Loucy (cell line): Measurements from ENCODE around the gene IRF3.

Source experiments
- H2AFZ ChIP-seq: fragments of 200-600 bp; sonication (generic); 2 replicates; pipeline ENCODE4 v1.6.0; 2016; ENCODE audit warnings: antibody characterized with exemption, mild to moderate bottlenecking, low read length, moderate library complexity
- H3F3A ChIP-seq: fragments of 200-600 bp; 2 replicates; pipeline ENCODE4 v1.6.0; 2016; ENCODE audit warnings: antibody characterized with exemption, low read depth, mild to moderate bottlenecking
- H3K27me3 ChIP-seq: fragments of 200-600 bp; sonication (generic); 2 replicates; pipeline ENCODE4 v1.6.1; 2014; ENCODE audit warnings: low read length, mild to moderate bottlenecking; ENCODE audit not compliant: insufficient read depth, poor library complexity, severe bottlenecking
- H3K36me3 ChIP-seq: fragments of 200-600 bp; sonication (generic); 2 replicates; pipeline ENCODE4 v1.6.1; 2016; ENCODE audit warnings: low read length; ENCODE audit not compliant: insufficient read depth
- H3K4me1 ChIP-seq: fragments of 200-600 bp; sonication (generic); 2 replicates; pipeline ENCODE4 v1.5.1; 2014; ENCODE audit warnings: low read length, mild to moderate bottlenecking; ENCODE audit not compliant: insufficient read depth, poor library complexity, severe bottlenecking
- H3K4me2 ChIP-seq: fragments of 200-600 bp; sonication (generic); 2 replicates; pipeline ENCODE4 v1.6.0; 2014; ENCODE audit warnings: antibody characterized with exemption, low read length, low read depth, mild to moderate bottlenecking; ENCODE audit not compliant: poor library complexity, severe bottlenecking
- H3K4me3 ChIP-seq: fragments of 200-600 bp; sonication (generic); 2 replicates; pipeline ENCODE4 v1.5.1; 2014; ENCODE audit warnings: low read length, mild to moderate bottlenecking, mixed read lengths; ENCODE audit not compliant: poor library complexity, severe bottlenecking
- H3K79me2 ChIP-seq: fragments of 200-600 bp; sonication (generic); 2 replicates; pipeline ENCODE4 v1.6.1; 2014; ENCODE audit warnings: low read length; ENCODE audit not compliant: insufficient read depth
- H3K9ac ChIP-seq: fragments of 200-600 bp; sonication (generic); 2 replicates; pipeline ENCODE4 v1.6.0; 2014; ENCODE audit warnings: mild to moderate bottlenecking, low read depth, low read length, moderate library complexity; ENCODE audit not compliant: poor library complexity, severe bottlenecking
- H3K9me2 ChIP-seq: fragments of 200-600 bp; sonication (generic); replicated peaks from 2 replicates; pipeline ENCODE4 v1.6.1; 2016; ENCODE audit warnings: low read depth, low read length, mixed read lengths
- H3K9me3 ChIP-seq: fragments of 200-600 bp; sonication (generic); 2 replicates; pipeline ENCODE4 v1.6.1; 2014; ENCODE audit warnings: mild to moderate bottlenecking, antibody characterized with exemption, low read length, low read depth; ENCODE audit not compliant: insufficient read depth
- H4K20me1 ChIP-seq: fragments of 200-600 bp; sonication (generic); 2 replicates; pipeline ENCODE4 v1.6.0; 2014; ENCODE audit warnings: antibody characterized with exemption, low read length, mild to moderate bottlenecking; ENCODE audit not compliant: insufficient read depth, poor library complexity, severe bottlenecking
- EZH2phosphoT487 ChIP-seq: fragments of 200-600 bp; IDR thresholded peaks from 2 replicates; pipeline ENCODE4 v1.6.1; 2018; ENCODE audit warnings: antibody characterized with exemption, mild to moderate bottlenecking, moderate library complexity, borderline replicate concordance
- TF ChIP-seq, protein P1 (sequence below): fragments of 200-600 bp; sonication (generic); conservative IDR thresholded peaks from 2 replicates; pipeline ENCODE4 v1.5.1; 2014; ENCODE audit warnings: mild to moderate bottlenecking, antibody characterized with exemption, low read length

IRF3 gene, protein sequence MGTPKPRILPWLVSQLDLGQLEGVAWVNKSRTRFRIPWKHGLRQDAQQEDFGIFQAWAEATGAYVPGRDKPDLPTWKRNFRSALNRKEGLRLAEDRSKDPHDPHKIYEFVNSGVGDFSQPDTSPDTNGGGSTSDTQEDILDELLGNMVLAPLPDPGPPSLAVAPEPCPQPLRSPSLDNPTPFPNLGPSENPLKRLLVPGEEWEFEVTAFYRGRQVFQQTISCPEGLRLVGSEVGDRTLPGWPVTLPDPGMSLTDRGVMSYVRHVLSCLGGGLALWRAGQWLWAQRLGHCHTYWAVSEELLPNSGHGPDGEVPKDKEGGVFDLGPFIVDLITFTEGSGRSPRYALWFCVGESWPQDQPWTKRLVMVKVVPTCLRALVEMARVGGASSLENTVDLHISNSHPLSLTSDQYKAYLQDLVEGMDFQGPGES

GRCh38 chr19:49665351-49666119 lies at the start of gene IRF3, which contains the start of gene BCL2L12:
Gene IRF3 (minus strand): TSS chr19:49665857. CDS start chr19:49664838, 1,019 bp downstream.
Gene BCL2L12 (plus strand): TSS chr19:49665933. CDS start chr19:49666693, 760 bp downstream.
- Histone ChIP-seq H3K79me2 (peaks cover 42% of the 10 kb centered on the region), H3K36me3 (peaks cover 20% of the 10 kb centered on the region; the same call in 1 of the 2 replicates)
- TF ChIP-seq, protein P1, sequence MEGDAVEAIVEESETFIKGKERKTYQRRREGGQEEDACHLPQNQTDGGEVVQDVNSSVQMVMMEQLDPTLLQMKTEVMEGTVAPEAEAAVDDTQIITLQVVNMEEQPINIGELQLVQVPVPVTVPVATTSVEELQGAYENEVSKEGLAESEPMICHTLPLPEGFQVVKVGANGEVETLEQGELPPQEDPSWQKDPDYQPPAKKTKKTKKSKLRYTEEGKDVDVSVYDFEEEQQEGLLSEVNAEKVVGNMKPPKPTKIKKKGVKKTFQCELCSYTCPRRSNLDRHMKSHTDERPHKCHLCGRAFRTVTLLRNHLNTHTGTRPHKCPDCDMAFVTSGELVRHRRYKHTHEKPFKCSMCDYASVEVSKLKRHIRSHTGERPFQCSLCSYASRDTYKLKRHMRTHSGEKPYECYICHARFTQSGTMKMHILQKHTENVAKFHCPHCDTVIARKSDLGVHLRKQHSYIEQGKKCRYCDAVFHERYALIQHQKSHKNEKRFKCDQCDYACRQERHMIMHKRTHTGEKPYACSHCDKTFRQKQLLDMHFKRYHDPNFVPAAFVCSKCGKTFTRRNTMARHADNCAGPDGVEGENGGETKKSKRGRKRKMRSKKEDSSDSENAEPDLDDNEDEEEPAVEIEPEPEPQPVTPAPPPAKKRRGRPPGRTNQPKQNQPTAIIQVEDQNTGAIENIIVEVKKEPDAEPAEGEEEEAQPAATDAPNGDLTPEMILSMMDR = no peak
- no peak for TF ChIP-seq EZH2phosphoT487

GRCh38 chr19:49713236-49713845 lies 47.7 kb upstream of the IRF3 start:
- no peak overlapping the region for H3K4me3 ChIP-seq
- no peaks in the 10 kb centered on the region for H4K20me1 ChIP-seq
- TF ChIP-seq EZH2phosphoT487 = no peak
- H3K79me2 ChIP-seq = no peaks in the 10 kb centered on the region
- H3K4me2 ChIP-seq = no peak overlapping the region
- H3F3A ChIP-seq = no peaks in the 10 kb centered on the region
- H3K27me3 ChIP-seq = no peaks in the 10 kb centered on the region
- H3K9ac ChIP-seq = no peak overlapping the region
- no peaks in the 10 kb centered on the region for H3K9me2 ChIP-seq
- no peak overlapping the region for H2AFZ ChIP-seq
- H3K4me1 ChIP-seq = no peaks in the 10 kb centered on the region
- H3K36me3 ChIP-seq = no peaks in the 10 kb centered on the region
- H3K9me3 ChIP-seq = no peaks in the 10 kb centered on the region

More at GRCh38 chr19:49665351-49666119, at the start of gene IRF3, which contains the start of gene BCL2L12:
- peak within 1 kb of the TSS; percentile 97 for H3K4me3 ChIP-seq
- H3K4me2 ChIP-seq = peak within 1 kb of the TSS; percentile 93
- peaks cover 17% of the 10 kb centered on the region for H4K20me1 ChIP-seq
- peak within 1 kb of the TSS; percentile 95 for H2AFZ ChIP-seq
- no peaks in the 10 kb centered on the region for H3K27me3 ChIP-seq
- peak within 1 kb of the TSS; percentile 91 for H3K9ac ChIP-seq
- no peaks in the 10 kb centered on the region for H3F3A ChIP-seq
- no peaks in the 10 kb centered on the region for H3K9me2 ChIP-seq
- H3K4me1 ChIP-seq = peaks cover 21% of the 10 kb centered on the region
- H3K9me3 ChIP-seq = no peaks in the 10 kb centered on the region

DNA sequence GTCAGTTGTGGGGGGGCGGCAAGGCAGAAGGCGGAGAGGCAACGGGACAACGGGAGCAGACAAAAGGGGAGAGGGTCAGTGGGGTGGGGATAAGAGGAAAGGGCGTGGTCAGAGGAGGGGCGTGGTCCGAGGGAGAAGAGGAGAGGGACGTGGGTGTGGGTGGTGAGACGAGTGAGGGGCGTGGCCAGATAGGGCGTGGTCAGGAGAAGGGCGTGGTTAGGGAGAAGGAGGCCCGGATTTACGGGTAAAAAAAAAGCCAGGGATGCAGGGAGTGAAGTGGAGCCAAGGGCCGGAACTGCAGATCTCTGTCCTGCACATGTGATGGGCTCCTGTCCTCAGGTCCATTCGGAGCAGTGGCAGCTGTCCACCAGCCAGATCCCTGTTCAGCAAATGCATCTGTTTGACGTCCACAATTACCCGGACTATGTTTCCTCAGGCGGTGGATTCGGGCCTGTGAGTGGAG lies 46.8 kb upstream of the IRF3 start:
- no peaks in the 10 kb centered on the region for H3F3A ChIP-seq
- no peak overlapping the region for H2AFZ ChIP-seq
- no peaks in the 10 kb centered on the region for H3K4me1 ChIP-seq
- TF ChIP-seq, protein P1 = no peak
- TF ChIP-seq EZH2phosphoT487 = no peak
- no peaks in the 10 kb centered on the region for H3K9me2 ChIP-seq
- H3K4me2 ChIP-seq = no peak overlapping the region
- H3K9ac ChIP-seq = no peak overlapping the region
- no peaks in the 10 kb centered on the region for H3K9me3 ChIP-seq
- H3K4me3 ChIP-seq = no peak overlapping the region
- H3K79me2 ChIP-seq = no peaks in the 10 kb centered on the region
- H3K36me3 ChIP-seq = no peaks in the 10 kb centered on the region
- H4K20me1 ChIP-seq = no peaks in the 10 kb centered on the region
- no peaks in the 10 kb centered on the region for H3K27me3 ChIP-seq
